Measurements from ENCODE around the gene ARHGAP33. TPM values are rescaled to one million over a fixed set of nuclear protein-coding genes. Genes with fewer than 3 reads are reported as not detected.

ARHGAP33 gene
- total RNA-seq, 1 experiment from 2014 or later: 3.7 TPM

DNA sequence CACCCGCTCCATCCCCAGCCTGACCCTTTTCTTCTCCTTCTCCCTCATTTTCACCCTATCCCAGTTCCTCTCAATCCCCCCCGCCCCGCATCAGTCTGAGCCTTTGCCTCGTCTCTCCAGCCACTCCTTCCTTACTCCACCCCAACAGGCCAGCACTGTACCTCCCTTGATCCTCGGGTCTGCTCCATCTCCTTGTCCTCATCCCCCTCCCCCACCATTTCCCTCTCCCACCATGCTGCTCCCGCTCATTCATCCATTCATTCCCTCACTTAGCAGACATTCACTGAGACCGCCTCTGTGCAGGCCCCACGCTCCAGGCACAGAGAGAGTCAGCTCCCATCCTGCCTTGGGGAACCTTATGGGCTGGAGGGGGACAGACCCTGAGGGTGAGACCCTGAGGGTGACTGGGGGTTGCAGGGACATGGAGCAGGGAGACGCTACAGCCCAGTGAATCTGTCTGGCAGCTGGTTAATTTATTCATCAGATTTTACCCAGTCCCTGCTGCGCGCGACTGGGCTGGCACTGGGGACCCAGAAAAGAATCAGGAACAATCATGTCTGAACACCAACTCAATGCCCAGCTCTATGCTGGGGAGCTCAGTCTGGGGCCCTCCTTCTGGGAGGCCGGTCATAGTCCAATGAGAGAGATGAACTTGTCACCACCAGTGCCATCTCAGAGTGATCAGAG is 881 bp downstream of the ARHGAP33 start:
- DNase-seq (ENCODE audit: low read depth in 1 of 2, low spot score in 2 of 2): no peak
- Histone ChIP-seq H3K36me3 (peaks cover 38% of the 10 kb centered on the region), H3K4me1 (replicated peaks) (peaks cover 13% of the 10 kb centered on the region), H3K4me3 (peak overlapping the region; percentile 65), H3K27ac (no peak overlapping the region), H3K27me3 (replicated peaks) (no peaks in the 10 kb centered on the region), H3K9me3 (replicated peaks) (no peaks in the 10 kb centered on the region)

DNA sequence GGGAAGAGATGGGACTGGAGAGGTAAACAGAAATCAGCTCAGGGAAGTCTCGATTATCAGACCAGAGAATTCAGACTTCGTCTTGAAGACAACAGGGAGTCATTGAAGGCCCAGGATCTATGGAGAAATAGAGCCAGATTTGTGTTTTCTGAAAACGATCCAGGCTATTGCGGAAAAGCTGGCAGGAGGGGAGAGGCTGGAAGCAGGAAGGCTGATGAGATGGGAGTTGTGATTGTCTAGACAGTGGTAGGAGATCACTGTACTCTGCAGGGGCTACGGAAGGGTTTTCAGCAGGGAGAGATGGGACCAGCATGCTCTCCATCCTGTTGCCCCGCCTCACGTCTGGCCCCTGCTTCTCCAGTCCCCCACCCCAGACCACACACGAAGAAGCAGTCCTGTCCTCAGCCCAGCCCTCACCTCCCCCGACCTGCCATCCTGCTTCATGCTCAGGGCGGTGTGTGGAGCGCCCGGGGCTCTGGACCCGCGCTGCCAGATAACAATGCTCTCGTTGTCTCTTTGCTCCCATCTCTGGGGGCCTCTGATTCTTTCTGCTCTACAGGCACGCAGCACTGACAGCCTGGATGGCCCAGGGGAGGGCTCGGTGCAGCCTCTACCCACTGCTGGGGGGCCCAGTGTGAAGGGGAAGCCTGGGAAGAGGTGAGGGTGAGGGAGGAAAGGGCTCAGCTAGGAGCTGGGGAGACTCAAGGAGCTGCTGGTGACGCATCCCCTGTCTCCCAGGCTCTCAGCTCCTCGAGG is 1.9 kb downstream of the ARHGAP33 start:
- Histone ChIP-seq H3K4me3 (no peak overlapping the region), H3K27me3 (replicated peaks) (no peaks in the 10 kb centered on the region), H3K36me3 (peaks cover 47% of the 10 kb centered on the region), H3K4me1 (replicated peaks) (peaks cover 13% of the 10 kb centered on the region), H3K9me3 (replicated peaks) (no peaks in the 10 kb centered on the region), H3K27ac (no peak overlapping the region)
- no peak for DNase-seq (ENCODE audit: low read depth in 1 of 2, low spot score in 2 of 2)

DNA sequence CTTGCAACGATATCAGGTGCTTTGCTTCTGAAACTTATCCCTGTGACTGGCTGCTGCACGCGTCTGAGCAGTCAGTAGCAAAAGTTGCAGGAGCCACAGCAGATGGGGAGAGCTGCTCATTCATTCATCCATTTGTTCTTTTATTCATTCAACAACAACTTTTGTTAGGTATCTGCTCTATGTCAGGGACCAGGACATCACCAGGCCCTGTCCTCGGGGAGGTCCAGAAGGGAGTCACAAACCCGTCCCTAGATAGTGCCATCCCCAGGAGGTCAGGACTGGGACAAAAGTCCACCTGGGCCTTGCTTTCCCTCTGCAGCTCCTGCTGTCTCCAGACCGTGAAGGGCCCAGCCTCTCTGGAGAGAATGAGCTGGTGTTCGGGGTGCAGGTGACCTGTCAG is 2.6 kb downstream of the ARHGAP33 start:
- Histone ChIP-seq H3K9me3 (replicated peaks) (no peaks in the 10 kb centered on the region), H3K27me3 (replicated peaks) (no peaks in the 10 kb centered on the region), H3K4me1 (replicated peaks) (peaks cover 13% of the 10 kb centered on the region), H3K4me3 (no peak overlapping the region), H3K27ac (no peak overlapping the region), H3K36me3 (peaks cover 54% of the 10 kb centered on the region)
- DNase-seq (ENCODE audit: low read depth in 1 of 2, low spot score in 2 of 2): no peak

GRCh38 chr19:35779033-35779432 is 3.7 kb downstream of the ARHGAP33 start:
- Histone ChIP-seq H3K27me3 (replicated peaks) (no peaks in the 10 kb centered on the region), H3K27ac (no peak overlapping the region), H3K4me3 (no peak overlapping the region), H3K9me3 (replicated peaks) (no peaks in the 10 kb centered on the region), H3K4me1 (replicated peaks) (peaks cover 13% of the 10 kb centered on the region), H3K36me3 (peaks cover 61% of the 10 kb centered on the region)
- DNase-seq (ENCODE audit: low read depth in 1 of 2, low spot score in 2 of 2): no peak

GRCh38 chr19:35780058-35780457 is 4.7 kb downstream of the ARHGAP33 start:
- no peaks in the 10 kb centered on the region for H3K9me3 ChIP-seq (replicated peaks)

GRCh38 chr19:35780717-35781116 is 5.4 kb downstream of the ARHGAP33 start:
- H3K36me3 ChIP-seq: peaks cover 69% of the 10 kb centered on the region
- H3K4me1 ChIP-seq (replicated peaks): peaks cover 13% of the 10 kb centered on the region
- no peaks in the 10 kb centered on the region for H3K9me3 ChIP-seq (replicated peaks)
- no peaks in the 10 kb centered on the region for H3K27me3 ChIP-seq (replicated peaks)
- no peak overlapping the region for H3K27ac ChIP-seq
- DNase-seq (ENCODE audit: low read depth in 1 of 2, low spot score in 2 of 2): no peak
- no peak overlapping the region for H3K4me3 ChIP-seq

More at GRCh38 chr19:35780058-35780457, 4.7 kb downstream of the ARHGAP33 start:
- H3K36me3 ChIP-seq: peaks cover 65% of the 10 kb centered on the region
- H3K27ac ChIP-seq: no peak overlapping the region
- no peaks in the 10 kb centered on the region for H3K27me3 ChIP-seq (replicated peaks)
- DNase-seq (ENCODE audit: low read depth in 1 of 2, low spot score in 2 of 2): peak in 1 of 2 experiments; percentile 41
- H3K4me3 ChIP-seq: no peak overlapping the region
- H3K4me1 ChIP-seq (replicated peaks): peaks cover 13% of the 10 kb centered on the region

GRCh38 chr19:35781650-35782049 is 6.3 kb downstream of the ARHGAP33 start:
- Histone ChIP-seq H3K4me3 (no peak overlapping the region), H3K4me1 (replicated peaks) (peaks cover 7% of the 10 kb centered on the region), H3K27ac (no peak overlapping the region), H3K27me3 (replicated peaks) (no peaks in the 10 kb centered on the region), H3K36me3 (peaks cover 69% of the 10 kb centered on the region), H3K9me3 (replicated peaks) (no peaks in the 10 kb centered on the region)
- no peak for DNase-seq (ENCODE audit: low read depth in 1 of 2, low spot score in 2 of 2)

DNA sequence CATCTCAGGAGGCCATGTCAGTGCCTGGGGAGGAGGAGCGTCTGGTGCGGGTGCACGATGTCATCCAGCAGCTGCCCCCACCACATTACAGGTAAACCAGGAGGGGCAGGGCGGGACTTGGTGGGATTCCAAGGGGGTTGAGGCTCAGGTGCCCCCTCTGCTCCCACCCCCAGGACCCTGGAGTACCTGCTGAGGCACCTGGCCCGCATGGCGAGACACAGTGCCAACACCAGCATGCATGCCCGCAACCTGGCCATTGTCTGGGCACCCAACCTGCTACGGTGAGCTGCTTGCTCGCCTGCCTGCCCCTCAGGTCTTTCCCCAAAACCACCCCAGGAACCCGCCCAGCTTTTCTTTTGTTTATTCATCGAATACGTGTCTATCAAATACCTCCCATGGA is 7.2 kb downstream of the ARHGAP33 start:
- Histone ChIP-seq H3K9me3 (replicated peaks) (no peaks in the 10 kb centered on the region), H3K27ac (no peak overlapping the region), H3K27me3 (replicated peaks) (no peaks in the 10 kb centered on the region), H3K4me3 (no peak overlapping the region), H3K4me1 (replicated peaks) (no peaks in the 10 kb centered on the region), H3K36me3 (peaks cover 65% of the 10 kb centered on the region)
- peak in 1 of 2 experiments; percentile 40 for DNase-seq (ENCODE audit: low read depth in 1 of 2, low spot score in 2 of 2)

GRCh38 chr19:35783469-35784434 is 8.4 kb downstream of the ARHGAP33 start:
- Histone ChIP-seq H3K27ac (no peak overlapping the region), H3K27me3 (replicated peaks) (no peaks in the 10 kb centered on the region), H3K4me1 (replicated peaks) (no peaks in the 10 kb centered on the region), H3K36me3 (peaks cover 53% of the 10 kb centered on the region), H3K9me3 (replicated peaks) (no peaks in the 10 kb centered on the region), H3K4me3 (no peak overlapping the region)
- peak in 1 of 2 experiments; percentile 45 for DNase-seq (ENCODE audit: low read depth in 1 of 2, low spot score in 2 of 2)

DNA sequence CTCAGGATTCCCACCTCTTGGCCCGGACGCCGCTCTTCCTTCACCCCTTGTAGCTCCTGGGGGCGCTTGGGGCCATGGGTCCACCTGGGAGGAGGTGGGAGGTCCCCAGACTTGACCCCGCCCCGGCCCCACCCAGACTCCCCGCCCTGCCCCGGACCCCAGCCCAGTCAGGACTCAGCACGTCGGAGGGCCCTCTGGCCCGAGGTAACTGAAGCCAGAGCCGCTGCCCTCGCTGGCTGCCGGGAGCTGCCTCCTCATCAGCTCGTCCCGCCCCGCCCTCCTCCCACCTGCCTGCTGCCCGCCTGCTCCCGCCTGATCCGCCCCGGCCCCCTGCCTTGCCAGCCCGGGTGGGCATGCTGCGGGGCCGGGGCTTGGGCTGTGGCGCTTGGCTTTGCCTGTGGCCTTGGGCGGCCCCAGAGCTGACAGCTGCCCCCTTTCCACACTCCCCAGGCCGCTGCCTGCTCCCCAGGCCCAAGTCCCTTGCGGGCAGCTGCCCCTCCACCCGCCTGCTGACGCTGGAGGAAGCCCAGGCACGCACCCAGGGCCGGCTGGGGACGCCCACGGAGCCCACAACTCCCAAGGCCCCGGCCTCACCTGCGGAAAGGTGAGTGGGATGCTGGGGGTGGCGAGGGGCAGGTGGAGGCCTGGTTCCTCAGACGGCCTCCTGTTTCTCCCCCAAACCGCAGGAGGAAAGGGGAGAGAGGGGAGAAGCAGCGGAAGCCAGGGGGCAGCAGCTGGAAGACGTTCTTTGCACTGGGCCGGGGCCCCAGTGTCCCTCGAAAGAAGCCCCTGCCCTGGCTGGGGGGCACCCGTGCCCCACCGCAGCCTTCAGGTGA is 9.4 kb downstream of the ARHGAP33 start:
- H3K4me3 ChIP-seq: no peak overlapping the region
- no peaks in the 10 kb centered on the region for H3K27me3 ChIP-seq (replicated peaks)
- no peak overlapping the region for H3K27ac ChIP-seq
- DNase-seq (ENCODE audit: low read depth in 1 of 2, low spot score in 2 of 2): no peak
- H3K4me1 ChIP-seq (replicated peaks): no peaks in the 10 kb centered on the region
- H3K36me3 ChIP-seq: peaks cover 45% of the 10 kb centered on the region
- no peaks in the 10 kb centered on the region for H3K9me3 ChIP-seq (replicated peaks)

DNA sequence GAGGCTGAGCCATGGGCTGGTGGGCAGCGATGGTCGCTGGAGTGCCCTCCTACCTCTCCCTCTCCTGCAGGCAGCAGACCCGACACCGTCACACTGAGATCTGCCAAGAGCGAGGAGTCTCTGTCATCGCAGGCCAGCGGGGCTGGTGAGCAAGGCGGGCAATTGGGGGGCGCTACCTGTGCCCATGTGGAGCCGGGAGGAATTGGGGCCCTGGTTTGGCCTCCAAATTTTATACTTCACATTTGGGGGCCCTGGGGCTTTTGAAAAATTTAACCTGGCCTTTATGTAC is 9.9 kb downstream of the ARHGAP33 start:
- H3K36me3 ChIP-seq: peaks cover 39% of the 10 kb centered on the region
- no peak overlapping the region for H3K27ac ChIP-seq
- no peaks in the 10 kb centered on the region for H3K4me1 ChIP-seq (replicated peaks)
- H3K9me3 ChIP-seq (replicated peaks): no peaks in the 10 kb centered on the region
- H3K27me3 ChIP-seq (replicated peaks): no peaks in the 10 kb centered on the region
- H3K4me3 ChIP-seq: no peak overlapping the region
- DNase-seq (ENCODE audit: low read depth in 1 of 2, low spot score in 2 of 2): peak in 1 of 2 experiments; percentile 41

GRCh38 chr19:35786299-35787160 is 11.2 kb downstream of the ARHGAP33 start:
- H3K4me1 ChIP-seq (replicated peaks): no peaks in the 10 kb centered on the region
- H3K4me3 ChIP-seq: no peak overlapping the region
- DNase-seq (ENCODE audit: low read depth in 1 of 2, low spot score in 2 of 2): peak in 1 of 2 experiments; percentile 37
- no peaks in the 10 kb centered on the region for H3K9me3 ChIP-seq (replicated peaks)
- no peak overlapping the region for H3K27ac ChIP-seq
- no peaks in the 10 kb centered on the region for H3K27me3 ChIP-seq (replicated peaks)
- H3K36me3 ChIP-seq: peaks cover 33% of the 10 kb centered on the region

Measured in SJSA1 (cell line).